Endothelial cell of umbilical vein (primary cell): ENCODE data around the gene PLXNB1. TPM values are rescaled to one million over a fixed set of nuclear protein-coding genes. Genes with fewer than 3 reads are reported as not detected.

Experiments used
- BruUV-seq: library from RNA; stranded (reverse); fragments of 400-500 nt; replicated peaks from 2 replicates; lab custom pipeline; 2021; lab: Mats Ljungman, UMichigan
- CTCF ChIA-PET: fragments of 300-600, 350-600 bp; sonication (Branson Sonifier 250); formaldehyde crosslinking; loops from one replicate; lab custom pipeline; 2021; ENCODE audit warnings: antibody characterized with exemption, inconsistent platforms; lab: Charles Lee
- POLR2A ChIA-PET: fragments of 300-600, 350-600 bp; sonication (Branson Sonifier 250); formaldehyde crosslinking; loops from one replicate; lab custom pipeline; 2021; ENCODE audit warnings: antibody characterized with exemption, inconsistent platforms; lab: Charles Lee
- DNase-seq: peaks from one replicate; pipeline ENCODE4 v3.0.0-alpha.2; 2011; ENCODE audit warnings: low read depth, low spot score
- FAIRE-seq: peaks from 2 replicates; lab custom pipeline; 2011; peaks lifted over from hg19 to GRCh38; lab: Jason Lieb, UNC
- H2AFZ ChIP-seq: 2 replicates; pipeline ENCODE4 v1.6.0; 2012; ENCODE audit warnings: low read depth, low read length, control low read depth, inconsistent platforms
- H3K27ac ChIP-seq: 2 replicates; pipeline ENCODE4 v1.5.1; 2011; ENCODE audit warnings: low read depth, mild to moderate bottlenecking, control low read depth, low read length, moderate library complexity; ENCODE audit not compliant: insufficient read depth
- H3K27me3 ChIP-seq, 2 experiments: 2 replicates each; pipeline versions ENCODE4 v1.6.0 to v1.6.1; 2011; ENCODE audit warnings: low read length in 2 of 2, mixed read lengths in 1 of 2; ENCODE audit not compliant: control insufficient read depth in 2 of 2, insufficient read depth in 2 of 2
- H3K36me3 ChIP-seq, 2 experiments: 2 replicates in 1 of 2; 3 replicates in 1 of 2; pipeline ENCODE4 v1.5.1; 2011; ENCODE audit warnings: low read length in 2 of 2, mild to moderate bottlenecking in 1 of 2, moderate library complexity in 1 of 2; ENCODE audit not compliant: control insufficient read depth in 2 of 2, insufficient read depth in 2 of 2; ENCODE audit errors: extremely low read depth in 1 of 2
- H3K4me1 ChIP-seq: 3 replicates; pipeline ENCODE4 v1.5.1; 2011; ENCODE audit warnings: mild to moderate bottlenecking, low read length; ENCODE audit not compliant: control insufficient read depth, insufficient read depth; ENCODE audit errors: extremely low read depth
- H3K4me2 ChIP-seq: 2 replicates; pipeline ENCODE4 v1.6.1; 2011; ENCODE audit warnings: low read length, control low read depth, mixed read lengths; ENCODE audit not compliant: insufficient read depth
- H3K4me3 ChIP-seq, 3 experiments: fragments of 200-600 bp in 1 of 3; sonication (generic), shearing (Covaris generic) in 1 of 3; replicated peaks in 1 of 3; 2 replicates each; pipeline ENCODE4 v1.5.1; 2011 to 2016; ENCODE audit warnings: control low read depth in 3 of 3, low read length in 3 of 3, mild to moderate bottlenecking in 2 of 3, inconsistent platforms in 1 of 3, low read depth in 1 of 3, moderate library complexity in 1 of 3; ENCODE audit not compliant: insufficient read depth in 1 of 3
- H3K79me2 ChIP-seq: 2 replicates; pipeline ENCODE4 v1.6.0; 2012; ENCODE audit warnings: low read length, inconsistent platforms; ENCODE audit not compliant: control insufficient read depth, insufficient read depth
- H3K9ac ChIP-seq: replicated peaks from 2 replicates; pipeline ENCODE3; 2011; ENCODE audit warnings: low read length, control low read depth; ENCODE audit not compliant: insufficient read depth; ENCODE audit errors: extremely low read depth
- H3K9me1 ChIP-seq: replicated peaks from 3 replicates; pipeline ENCODE4 v1.6.0; 2011; ENCODE audit warnings: mild to moderate bottlenecking, low read length; ENCODE audit not compliant: control insufficient read depth, insufficient read depth; ENCODE audit errors: extremely low read depth
- H3K9me3 ChIP-seq: replicated peaks from 2 replicates; pipeline ENCODE4 v1.5.1; 2012; ENCODE audit warnings: low read length, inconsistent platforms; ENCODE audit not compliant: control insufficient read depth, insufficient read depth
- H4K20me1 ChIP-seq: replicated peaks from 2 replicates; pipeline ENCODE3; 2011; ENCODE audit warnings: mild to moderate bottlenecking, low read length; ENCODE audit not compliant: control insufficient read depth, insufficient read depth; ENCODE audit errors: extremely low read depth
- EZH2 ChIP-seq: IDR thresholded peaks from 2 replicates; pipeline ENCODE4 v1.6.1; 2012; ENCODE audit warnings: borderline replicate concordance, low read depth, mild to moderate bottlenecking, moderate library complexity, low read length, inconsistent platforms; ENCODE audit not compliant: severe bottlenecking
- FOS ChIP-seq: IDR thresholded peaks from 2 replicates; pipeline ENCODE4 v1.6.1; 2011; ENCODE audit warnings: mild to moderate bottlenecking, low read length, moderate library complexity, borderline replicate concordance; ENCODE audit not compliant: insufficient read depth
- GATA2 ChIP-seq: IDR thresholded peaks from 2 replicates; pipeline ENCODE4 v1.7.0; 2011; ENCODE audit warnings: low read depth, mild to moderate bottlenecking, moderate library complexity, mixed read lengths, low read length; ENCODE audit not compliant: insufficient read length, insufficient read depth
- JUN ChIP-seq: IDR thresholded peaks from 2 replicates; pipeline ENCODE4 v1.6.1; 2011; ENCODE audit warnings: borderline replicate concordance, low read depth; ENCODE audit not compliant: insufficient read length, insufficient read depth
- MYC ChIP-seq: IDR thresholded peaks from one replicate; pipeline ENCODE4 v1.6.1; 2011; ENCODE audit warnings: mild to moderate bottlenecking, low read depth, low read length
- POLR2A ChIP-seq: IDR thresholded peaks from 2 replicates; pipeline ENCODE4 v1.6.1; 2012; ENCODE audit warnings: low read depth, mild to moderate bottlenecking, control low read depth, low read length
- POLR2AphosphoS5 ChIP-seq: IDR thresholded peaks from 2 replicates; pipeline ENCODE4 v1.6.1; 2012; ENCODE audit warnings: low read depth, mild to moderate bottlenecking, control low read depth, low read length, moderate library complexity; ENCODE audit not compliant: insufficient read depth
- dilution Hi-C: fragments of 300-500 bp; cut with MboI; formaldehyde crosslinking; loops from one replicate; pipeline ENCODE4 v1.15.0; 2019; ENCODE audit warnings: low sequenced_read_pairs; ENCODE audit not compliant: extremely low pct_ligation_motif_present
- intact Hi-C: fragments of 100-400 bp; cut with micrococcal nuclease; formaldehyde crosslinking; loops from one replicate; pipeline ENCODE4 v1.10.0; 2022
- polyA plus RNA-seq, 4 experiments: library from polyadenylated mRNA; depleted of rRNA in 3 of 4; stranded (reverse) in 3 of 4; unstranded in 1 of 4; fragments of >200 nt; gene quantifications; 2 replicates each; pipeline versions ENCODE4 v1.2.1 to v1.2.3, GENCODE V29; 2011 to 2012; ENCODE audit warnings: missing spikeins in 1 of 4
- total RNA-seq: library from RNA; stranded (reverse); gene quantifications from 2 replicates; pipeline ENCODE4 v1.2.3, GENCODE V29; 2021
- TF ChIP-seq, protein P1 (sequence below), 2 donors: IDR thresholded peaks; 1 replicate in 1 of 2; 2 replicates in 1 of 2; pipeline ENCODE4 v1.5.1; 2011; ENCODE audit warnings: low read length in 2 of 2, mild to moderate bottlenecking in 2 of 2, moderate library complexity in 2 of 2, control low read depth in 1 of 2, inconsistent platforms in 1 of 2, low read depth in 1 of 2; ENCODE audit not compliant: insufficient read depth in 1 of 2; ENCODE audit errors: extremely low read depth in 1 of 2
- TF ChIP-seq, protein P2 (sequence below): IDR thresholded peaks from 2 replicates; pipeline ENCODE4 v1.6.1; 2011; ENCODE audit not compliant: insufficient read depth, insufficient read length

Gene PLXNB1
- total and polyA plus RNA-seq, 2 donors (not counting 3 experiments of a cell fraction or from before 2014, with no cell fraction given), result 43.1 to 45.2 TPM

DNA sequence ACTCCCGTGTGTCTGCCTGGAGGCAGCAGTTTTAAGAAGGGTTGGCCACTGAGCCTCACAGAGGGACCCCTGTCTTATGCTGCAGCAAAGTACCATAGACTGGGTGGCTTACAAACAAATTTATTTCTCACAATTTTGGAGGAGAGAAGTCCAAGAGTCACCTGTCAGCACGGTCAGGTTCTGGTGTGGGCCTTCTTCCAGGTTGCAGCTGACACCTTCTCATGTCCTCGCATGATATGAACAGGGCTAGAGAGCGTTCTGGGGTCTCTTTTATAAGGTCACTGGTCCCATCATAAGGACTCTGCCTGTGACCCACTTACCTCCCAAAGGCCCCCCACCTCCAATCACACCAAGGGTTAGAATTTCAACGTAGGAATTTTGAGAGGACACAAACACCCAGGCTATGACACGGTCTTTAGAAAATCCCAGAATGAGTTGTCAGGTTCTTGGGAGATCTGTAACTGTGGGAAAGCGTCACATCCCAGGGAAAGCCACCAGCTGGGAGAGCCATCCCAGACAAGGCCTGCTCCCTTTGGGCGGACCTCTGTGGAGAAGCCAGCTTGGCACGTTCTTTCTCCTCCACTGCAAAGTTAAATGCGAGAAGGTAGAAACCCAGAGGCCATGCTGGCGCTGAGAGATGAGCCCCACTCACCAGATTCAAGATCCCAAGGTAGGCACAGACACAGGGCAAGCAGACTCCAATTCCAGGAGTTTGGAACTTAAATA is 58.1 kb downstream of the PLXNB1 start, which contains the start of gene FBXW12:
FBXW12 (plus strand) TSS at position 569 of the 726 bp plus-strand sequence. CDS start 549 bp downstream, outside the sequence.
- H3K27me3 ChIP-seq, result peaks cover 2 to 5% of the 10 kb centered on the region in 2 experiments
- no peak for FAIRE-seq

More for the DNA sequence above, 58.1 kb downstream of the PLXNB1 start, which contains the start of gene FBXW12:
- no peaks in the 10 kb centered on the region for H3K4me1 ChIP-seq
- BruUV-seq, result no TSS peak
- H3K36me3 ChIP-seq, result no peaks in the 10 kb centered on the region
- no peaks in the 10 kb centered on the region for H3K9me1 ChIP-seq
- intact Hi-C loops (no loop called here), dilution Hi-C loops (no loop called here)
- DNase-seq, result no peak
- ChIA-PET POLR2A (no interaction called here), CTCF (interaction anchor here (0.6 to 1.7 kb wide), 3 partner anchors 29 to 177 kb away, joined by 3 to 7 read pairs (median 3); no protein-coding TSS in a partner anchor)
- no peaks in the 10 kb centered on the region for H3K9me3 ChIP-seq
- H3K27ac ChIP-seq, result no peak within 1 kb of the TSS
- no peak within 1 kb of the TSS for H2AFZ ChIP-seq
- H4K20me1 ChIP-seq, result no peaks in the 10 kb centered on the region
- H3K4me2 ChIP-seq, result no peak within 1 kb of the TSS
- H3K9ac ChIP-seq, result no peak within 1 kb of the TSS
- H3K79me2 ChIP-seq, result no peaks in the 10 kb centered on the region
- no peak within 1 kb of the TSS for H3K4me3 ChIP-seq
- TF ChIP-seq, protein P1, sequence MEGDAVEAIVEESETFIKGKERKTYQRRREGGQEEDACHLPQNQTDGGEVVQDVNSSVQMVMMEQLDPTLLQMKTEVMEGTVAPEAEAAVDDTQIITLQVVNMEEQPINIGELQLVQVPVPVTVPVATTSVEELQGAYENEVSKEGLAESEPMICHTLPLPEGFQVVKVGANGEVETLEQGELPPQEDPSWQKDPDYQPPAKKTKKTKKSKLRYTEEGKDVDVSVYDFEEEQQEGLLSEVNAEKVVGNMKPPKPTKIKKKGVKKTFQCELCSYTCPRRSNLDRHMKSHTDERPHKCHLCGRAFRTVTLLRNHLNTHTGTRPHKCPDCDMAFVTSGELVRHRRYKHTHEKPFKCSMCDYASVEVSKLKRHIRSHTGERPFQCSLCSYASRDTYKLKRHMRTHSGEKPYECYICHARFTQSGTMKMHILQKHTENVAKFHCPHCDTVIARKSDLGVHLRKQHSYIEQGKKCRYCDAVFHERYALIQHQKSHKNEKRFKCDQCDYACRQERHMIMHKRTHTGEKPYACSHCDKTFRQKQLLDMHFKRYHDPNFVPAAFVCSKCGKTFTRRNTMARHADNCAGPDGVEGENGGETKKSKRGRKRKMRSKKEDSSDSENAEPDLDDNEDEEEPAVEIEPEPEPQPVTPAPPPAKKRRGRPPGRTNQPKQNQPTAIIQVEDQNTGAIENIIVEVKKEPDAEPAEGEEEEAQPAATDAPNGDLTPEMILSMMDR (IDR thresholded peaks at IDR 0.05; ENCODE audit: extremely low read depth in 1 of 2, insufficient read depth in 1 of 2, low read depth in 1 of 2, low read length in 2 of 2), result no peak
- TF ChIP-seq MYC (no peak), EZH2 (no peak), FOS (no peak), POLR2A (no peak), POLR2AphosphoS5 (no peak), JUN (no peak), GATA2 (no peak)
- TF ChIP-seq, protein P2, sequence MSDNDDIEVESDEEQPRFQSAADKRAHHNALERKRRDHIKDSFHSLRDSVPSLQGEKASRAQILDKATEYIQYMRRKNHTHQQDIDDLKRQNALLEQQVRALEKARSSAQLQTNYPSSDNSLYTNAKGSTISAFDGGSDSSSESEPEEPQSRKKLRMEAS, result no peak
